ENCODE data around the gene SCFD2. TPM values are rescaled to one million over a fixed set of nuclear protein-coding genes. Genes with fewer than 3 reads are reported as not detected.

Gene SCFD2
- total RNA-seq, 1 donor from 2014 or later, result 13.2 TPM

GRCh38 chr4:53120778-53121177 lies 245.1 kb downstream of the SCFD2 start:
- intact Hi-C loops (cut with DNase I), result no loop called here
- H3K27ac ChIP-seq, result no peak overlapping the region

GRCh38 chr4:53119680-53120079 lies 246.2 kb downstream of the SCFD2 start:
- DNase-seq (no peak), ATAC-seq (no peak)
- no peaks in the 10 kb centered on the region for H3K36me3 ChIP-seq
- no peaks in the 10 kb centered on the region for H3K9me3 ChIP-seq
- TF ChIP-seq, protein P1, sequence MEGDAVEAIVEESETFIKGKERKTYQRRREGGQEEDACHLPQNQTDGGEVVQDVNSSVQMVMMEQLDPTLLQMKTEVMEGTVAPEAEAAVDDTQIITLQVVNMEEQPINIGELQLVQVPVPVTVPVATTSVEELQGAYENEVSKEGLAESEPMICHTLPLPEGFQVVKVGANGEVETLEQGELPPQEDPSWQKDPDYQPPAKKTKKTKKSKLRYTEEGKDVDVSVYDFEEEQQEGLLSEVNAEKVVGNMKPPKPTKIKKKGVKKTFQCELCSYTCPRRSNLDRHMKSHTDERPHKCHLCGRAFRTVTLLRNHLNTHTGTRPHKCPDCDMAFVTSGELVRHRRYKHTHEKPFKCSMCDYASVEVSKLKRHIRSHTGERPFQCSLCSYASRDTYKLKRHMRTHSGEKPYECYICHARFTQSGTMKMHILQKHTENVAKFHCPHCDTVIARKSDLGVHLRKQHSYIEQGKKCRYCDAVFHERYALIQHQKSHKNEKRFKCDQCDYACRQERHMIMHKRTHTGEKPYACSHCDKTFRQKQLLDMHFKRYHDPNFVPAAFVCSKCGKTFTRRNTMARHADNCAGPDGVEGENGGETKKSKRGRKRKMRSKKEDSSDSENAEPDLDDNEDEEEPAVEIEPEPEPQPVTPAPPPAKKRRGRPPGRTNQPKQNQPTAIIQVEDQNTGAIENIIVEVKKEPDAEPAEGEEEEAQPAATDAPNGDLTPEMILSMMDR (IDR thresholded peaks at IDR 0.05), result no peak
- intact Hi-C loops (cut with DNase I), result no loop called here
- no peaks in the 10 kb centered on the region for H3K4me1 ChIP-seq
- H3K27ac ChIP-seq, result no peak overlapping the region
- H3K4me3 ChIP-seq, result no peak overlapping the region
- H3K27me3 ChIP-seq (ENCODE audit: low read depth), result no peaks in the 10 kb centered on the region

More at GRCh38 chr4:53120778-53121177, 245.1 kb downstream of the SCFD2 start:
- Histone ChIP-seq H3K4me1 (no peaks in the 10 kb centered on the region), H3K9me3 (no peaks in the 10 kb centered on the region), H3K4me3 (no peak overlapping the region), H3K36me3 (no peaks in the 10 kb centered on the region), H3K27me3 (ENCODE audit: low read depth) (no peaks in the 10 kb centered on the region)
- DNase-seq (no peak), ATAC-seq (no peak)
- TF ChIP-seq, protein P1 (IDR thresholded peaks at IDR 0.05), result no peak

DNA sequence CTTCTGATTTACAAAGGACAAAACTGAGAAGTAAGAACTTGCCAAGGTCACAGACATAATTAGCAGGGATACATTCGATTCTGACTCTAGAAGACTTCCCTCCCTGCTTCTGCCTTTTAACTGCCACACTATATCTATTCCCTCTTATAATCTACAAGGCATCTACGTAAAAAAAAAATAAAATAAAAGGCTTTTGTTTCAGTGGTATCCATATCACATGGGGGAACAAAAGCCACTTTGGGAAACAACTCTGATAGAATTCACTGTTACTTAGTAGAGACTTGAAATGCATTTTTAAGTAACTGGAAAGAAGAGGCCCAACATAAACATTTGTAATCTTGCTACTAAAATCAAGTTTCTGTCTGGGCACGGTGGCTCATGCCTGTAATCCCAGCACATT lies 247.2 kb downstream of the SCFD2 start:
- DNase-seq, result no peak
- H3K9me3 ChIP-seq, result no peaks in the 10 kb centered on the region
- H3K27me3 ChIP-seq (ENCODE audit: low read depth), result no peaks in the 10 kb centered on the region
- intact Hi-C loops (cut with DNase I), result no loop called here
- no peak overlapping the region for H3K4me3 ChIP-seq
- ATAC-seq, result no peak
- no peaks in the 10 kb centered on the region for H3K36me3 ChIP-seq
- no peaks in the 10 kb centered on the region for H3K4me1 ChIP-seq
- TF ChIP-seq, protein P1 (IDR thresholded peaks at IDR 0.05), result no peak
- H3K27ac ChIP-seq, result no peak overlapping the region

- TF ChIP-seq, protein P1 (IDR thresholded peaks at IDR 0.05), result no peak
- Histone ChIP-seq H3K36me3 (no peaks in the 10 kb centered on the region), H3K9me3 (no peaks in the 10 kb centered on the region), H3K27me3 (ENCODE audit: low read depth) (no peaks in the 10 kb centered on the region), H3K4me3 (no peak overlapping the region), H3K27ac (no peak overlapping the region), H3K4me1 (no peaks in the 10 kb centered on the region)
- ATAC-seq (no peak), DNase-seq (no peak)
- intact Hi-C loops (cut with DNase I), result no loop called here
Observed at GRCh38 chr4:53116954-53117353, 248.9 kb downstream of the SCFD2 start.

DNA sequence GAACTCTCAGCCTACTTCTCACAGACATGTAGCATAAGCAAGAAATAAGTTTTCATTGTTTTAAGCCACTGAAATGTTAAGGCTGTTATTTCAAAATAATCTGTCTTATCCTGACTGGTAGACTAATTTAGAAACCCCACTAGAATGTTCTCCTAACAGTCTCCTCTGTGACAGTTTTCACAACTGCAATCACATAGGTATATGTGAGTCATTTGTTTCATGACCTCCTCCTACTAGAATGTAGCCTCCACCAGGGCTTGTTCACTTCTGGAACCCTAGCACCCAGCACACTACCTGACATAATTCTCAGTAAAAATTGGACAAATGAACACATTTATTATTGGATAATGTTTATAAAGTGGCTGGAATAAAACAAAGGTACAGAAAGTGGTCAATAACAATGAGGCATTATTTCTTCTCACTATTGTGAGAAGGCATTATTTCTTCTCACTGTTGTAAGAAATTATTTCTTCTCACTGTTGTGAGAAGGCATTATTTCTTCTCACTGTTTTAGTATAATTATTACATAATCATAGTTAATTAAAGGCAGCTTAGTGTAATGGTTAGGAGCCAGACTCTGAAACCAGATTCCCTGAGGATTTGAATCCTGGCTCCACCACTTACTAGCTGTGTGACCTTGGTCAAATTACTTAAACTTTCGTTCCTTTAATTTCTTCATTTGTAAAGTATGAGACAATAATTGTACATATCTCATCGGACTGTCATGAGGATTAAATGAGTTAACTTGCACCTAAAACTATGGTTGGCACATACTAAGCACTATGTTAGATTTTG lies 252.2 kb downstream of the SCFD2 start:
- no peak overlapping the region for H3K4me3 ChIP-seq
- H3K9me3 ChIP-seq, result no peaks in the 10 kb centered on the region
- DNase-seq (no peak), ATAC-seq (no peak)
- intact Hi-C loops (cut with DNase I), result no loop called here
- H3K27me3 ChIP-seq (ENCODE audit: low read depth), result no peaks in the 10 kb centered on the region
- H3K4me1 ChIP-seq, result no peaks in the 10 kb centered on the region
- H3K27ac ChIP-seq, result no peak overlapping the region
- no peaks in the 10 kb centered on the region for H3K36me3 ChIP-seq
- TF ChIP-seq, protein P1 (IDR thresholded peaks at IDR 0.05), result no peak

All from lower lobe of right lung (tissue), 2 donors.